AG09309 (cell line): Measurements from ENCODE around the gene HEATR5B.

Experiments
- DNase-seq: peaks from one replicate; pipeline ENCODE4 v3.0.0-alpha.2; 2010; ENCODE audit warnings: low read depth
- H3K4me3 ChIP-seq: 2 replicates; pipeline ENCODE4 v1.5.1; 2011; ENCODE audit warnings: mild to moderate bottlenecking, low read depth, low read length, moderate library complexity; ENCODE audit not compliant: control insufficient read depth
- CTCF ChIP-seq: IDR thresholded peaks from 2 replicates; pipeline ENCODE4 v1.5.1; 2011; ENCODE audit warnings: mild to moderate bottlenecking, low read depth, low read length, inconsistent platforms; ENCODE audit not compliant: insufficient read depth, control insufficient read depth; ENCODE audit errors: missing control alignments

Gene HEATR5B

GRCh38 chr2:36965751-36966369, 118.3 kb downstream of the HEATR5B start:
- no peak for DNase-seq

GRCh38 chr2:36965206-36965605, 119.0 kb downstream of the HEATR5B start:
- no peak for DNase-seq
- no peak for TF ChIP-seq CTCF
- peak overlapping the region; percentile 82 for H3K4me3 ChIP-seq

More at GRCh38 chr2:36965751-36966369, 118.3 kb downstream of the HEATR5B start:
- no peak for TF ChIP-seq CTCF
- H3K4me3 ChIP-seq: peak overlapping the region; percentile 82

GRCh38 chr2:36964496-36965058, 119.6 kb downstream of the HEATR5B start:
- peak overlapping the region; percentile 82 for H3K4me3 ChIP-seq
- DNase-seq: no peak
- no peak for TF ChIP-seq CTCF

- no peak overlapping the region for H3K4me3 ChIP-seq
- TF ChIP-seq CTCF: no peak
- DNase-seq: no peak
Observed at GRCh38 chr2:36963734-36964133, 120.4 kb downstream of the HEATR5B start.

- TF ChIP-seq CTCF: no peak
- no peak overlapping the region for H3K4me3 ChIP-seq
- DNase-seq: no peak
Observed at GRCh38 chr2:36963106-36963505, 121.1 kb downstream of the HEATR5B start.

GRCh38 chr2:36960773-36961172, 123.4 kb downstream of the HEATR5B start:
- no peak for TF ChIP-seq CTCF
- no peak overlapping the region for H3K4me3 ChIP-seq
- no peak for DNase-seq

GRCh38 chr2:36960005-36960675, 124.0 kb downstream of the HEATR5B start:
- DNase-seq: no peak
- no peak for TF ChIP-seq CTCF
- H3K4me3 ChIP-seq: no peak overlapping the region
